HG03097 (cell line): ENCODE data around the gene NR2C1.

Experiments used
- ATAC-seq: cut with Tn5 transposase; IDR thresholded peaks from one replicate; pipeline ENCODE4 v1.9.1; 2021; ENCODE audit not compliant: unreplicated experiment, low FRiP score

The NR2C1 gene

GRCh38 chr12:95088379-95088778, 15.0 kb upstream of the NR2C1 start:
- ATAC-seq = no peak

- no peak for ATAC-seq
Measured at GRCh38 chr12:95085612-95086011, 12.2 kb upstream of the NR2C1 start.

- ATAC-seq = no peak
Measured at GRCh38 chr12:95083938-95084337, 10.5 kb upstream of the NR2C1 start.

GRCh38 chr12:95083471-95083870, 10.1 kb upstream of the NR2C1 start:
- no peak for ATAC-seq

GRCh38 chr12:95077341-95077740, 3.9 kb upstream of the NR2C1 start:
- ATAC-seq = no peak

- ATAC-seq = no peak
Measured at GRCh38 chr12:95074766-95075165, 1.3 kb upstream of the NR2C1 start.

GRCh38 chr12:95073698-95074520, 491 bp upstream of the NR2C1 start:
- no peak for ATAC-seq

GRCh38 chr12:95070378-95070777, 3.0 kb downstream of the NR2C1 start:
- no peak for ATAC-seq

GRCh38 chr12:95066091-95066855, 7.1 kb downstream of the NR2C1 start:
- no peak for ATAC-seq

GRCh38 chr12:95060951-95061350, 12.5 kb downstream of the NR2C1 start:
- no peak for ATAC-seq

GRCh38 chr12:95059984-95060383, 13.4 kb downstream of the NR2C1 start:
- ATAC-seq = no peak

GRCh38 chr12:95057424-95057823, 16.0 kb downstream of the NR2C1 start:
- no peak for ATAC-seq

- ATAC-seq = no peak
Measured at GRCh38 chr12:95055057-95055456, 18.4 kb downstream of the NR2C1 start.

GRCh38 chr12:95054206-95054605, 19.2 kb downstream of the NR2C1 start:
- no peak for ATAC-seq

GRCh38 chr12:95051241-95051640, 22.2 kb downstream of the NR2C1 start:
- no peak for ATAC-seq

GRCh38 chr12:95037906-95038305, 35.5 kb downstream of the NR2C1 start:
- ATAC-seq = no peak

- no peak for ATAC-seq
Measured at GRCh38 chr12:95034750-95035149, 38.7 kb downstream of the NR2C1 start.

- ATAC-seq = no peak
Measured at GRCh38 chr12:95022477-95022876, 50.9 kb downstream of the NR2C1 start.

- ATAC-seq = no peak
Measured at GRCh38 chr12:95017482-95017881, 55.9 kb downstream of the NR2C1 start.

- ATAC-seq = no peak
Measured at GRCh38 chr12:95016120-95016519, 57.3 kb downstream of the NR2C1 start.

- no peak for ATAC-seq
Measured at GRCh38 chr12:95014554-95014953, 58.9 kb downstream of the NR2C1 start.

- no peak for ATAC-seq
Measured at GRCh38 chr12:95006206-95006605, 67.2 kb downstream of the NR2C1 start.
